GM12891 (cell line): Measurements from ENCODE around the gene TM2D3.

Source experiments
- PAX5 ChIP-seq: IDR thresholded peaks from 2 replicates; pipeline ENCODE4 v1.6.1; 2011; ENCODE audit warnings: low read length, moderate library complexity, mild to moderate bottlenecking; ENCODE audit not compliant: insufficient read depth, severe bottlenecking
- POLR2A ChIP-seq: IDR thresholded peaks from 2 replicates; pipeline ENCODE4 v1.6.1; 2011; ENCODE audit warnings: low read depth, low read length, control low read depth
- POLR2AphosphoS5 ChIP-seq: IDR thresholded peaks from 2 replicates; pipeline ENCODE4 v1.6.1; 2011; ENCODE audit warnings: low read depth, low read length, control low read depth
- POU2F2 ChIP-seq: IDR thresholded peaks from 2 replicates; pipeline ENCODE4 v1.6.1; 2011; ENCODE audit warnings: low read depth, mild to moderate bottlenecking, control low read depth, low read length, moderate library complexity
- SPI1 ChIP-seq: IDR thresholded peaks from 2 replicates; pipeline ENCODE4 v1.6.1; 2011; ENCODE audit warnings: low read depth, low read length, control low read depth
- TAF1 ChIP-seq: IDR thresholded peaks from 2 replicates; pipeline ENCODE4 v1.6.1; 2011; ENCODE audit warnings: low read depth, low read length, control low read depth

DNA sequence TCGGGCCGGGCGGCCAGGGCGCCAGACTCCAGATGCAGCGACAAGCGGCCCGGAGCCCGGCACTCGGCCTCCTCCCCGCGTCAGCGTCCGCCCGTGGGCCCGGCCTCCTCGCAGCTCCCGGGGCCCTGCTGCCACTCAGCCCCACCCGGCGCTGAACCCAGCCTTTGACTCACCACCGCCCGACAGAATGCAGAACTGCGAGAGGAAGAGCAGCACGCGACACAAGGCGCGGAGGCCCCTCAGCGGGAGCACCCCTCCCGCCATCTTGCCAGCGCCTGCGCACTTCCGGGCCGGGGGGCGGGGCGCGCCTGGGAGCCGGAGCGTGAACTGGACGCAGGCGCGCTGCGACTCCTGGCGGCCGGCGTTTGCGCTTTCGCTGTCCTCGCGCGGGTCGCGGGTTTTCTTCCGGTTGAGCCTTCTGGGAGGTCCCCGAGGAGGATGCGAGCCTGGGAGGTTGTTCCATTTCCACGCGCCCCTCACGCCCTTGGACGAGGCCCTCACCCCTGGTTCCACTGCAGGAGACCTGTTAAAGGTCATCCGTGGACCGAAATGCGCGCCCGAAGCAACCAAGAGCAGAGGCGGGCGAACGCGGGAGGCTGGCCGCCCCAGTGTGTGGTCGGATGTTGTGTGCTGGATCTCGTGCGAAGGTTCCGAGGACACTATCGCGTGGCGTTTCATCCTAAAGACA lies at the start of gene TM2D3:
- TF ChIP-seq TAF1 (peak; percentile 94), POLR2A (peak; percentile 92), POLR2AphosphoS5 (peak; percentile 93), SPI1 (peak; percentile 83), PAX5 (peak; percentile 96), POU2F2 (0 out of 2 replicates have a peak, but pooled peaks have one; percentile 19)
